BE2C (cell line): ENCODE measurements around the gene RIBC1.

Experiments used
- DNase-seq: peaks from one replicate; pipeline ENCODE4 v3.0.0-alpha.2; 2020
- H3K27me3 ChIP-seq: fragments of 250-450 bp; sonication (Bioruptor Pico); 2 replicates; pipeline ENCODE4 v1.5.1; 2020; ENCODE audit warnings: mild to moderate bottlenecking
- H3K36me3 ChIP-seq: fragments of 250-450 bp; sonication (Bioruptor Pico); 2 replicates; pipeline ENCODE4 v1.5.1; 2020; ENCODE audit warnings: mild to moderate bottlenecking
- H3K4me1 ChIP-seq: fragments of 250-450 bp; sonication (Bioruptor Pico); 2 replicates; pipeline ENCODE4 v1.5.1; 2020
- H3K4me3 ChIP-seq: 2 replicates; pipeline ENCODE4 v1.5.1; 2011; ENCODE audit warnings: low read depth, low read length
- H3K9me3 ChIP-seq: fragments of 250-450 bp; sonication (Bioruptor Pico); 2 replicates; pipeline ENCODE4 v1.5.1; 2020
- CTCF ChIP-seq: IDR thresholded peaks from 2 replicates; pipeline ENCODE4 v1.5.1; 2012; ENCODE audit warnings: mild to moderate bottlenecking, low read depth, low read length

The RIBC1 gene

GRCh38 chrX:53429755-53430154 lies 7.1 kb downstream of the RIBC1 start:
- Histone ChIP-seq H3K27me3 (no peaks in the 10 kb centered on the region), H3K36me3 (peaks cover 5% of the 10 kb centered on the region), H3K9me3 (no peaks in the 10 kb centered on the region), H3K4me3 (no peak overlapping the region), H3K4me1 (no peaks in the 10 kb centered on the region)
- no peak for DNase-seq
- TF ChIP-seq CTCF: no peak

DNA sequence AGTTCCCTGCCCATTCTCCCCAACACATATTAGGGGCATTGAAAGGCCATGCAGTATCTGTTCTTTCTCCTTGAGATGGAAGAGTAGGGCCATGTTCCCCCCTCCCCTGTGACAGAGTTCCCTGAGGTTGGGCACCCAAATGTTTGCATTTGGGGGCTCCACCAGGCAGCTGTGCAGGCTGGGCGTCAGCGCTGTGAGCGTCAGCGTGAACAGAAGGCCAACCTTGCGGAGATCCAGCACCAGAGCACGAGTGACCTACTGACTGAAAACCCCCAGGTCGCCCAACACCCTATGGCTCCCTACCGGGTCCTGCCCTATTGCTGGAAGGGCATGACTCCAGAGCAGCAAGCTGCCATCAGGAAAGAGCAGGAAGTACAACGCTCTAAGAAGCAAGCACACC lies 7.6 kb downstream of the RIBC1 start:
- H3K4me3 ChIP-seq: no peak overlapping the region
- H3K27me3 ChIP-seq: no peaks in the 10 kb centered on the region
- no peaks in the 10 kb centered on the region for H3K4me1 ChIP-seq
- H3K36me3 ChIP-seq: peaks cover 5% of the 10 kb centered on the region
- no peak for TF ChIP-seq CTCF
- no peaks in the 10 kb centered on the region for H3K9me3 ChIP-seq
- DNase-seq: no peak

- no peaks in the 10 kb centered on the region for H3K27me3 ChIP-seq
- peak within 1 kb of the TSS; percentile 90 for H3K4me3 ChIP-seq
- peak; percentile 92 for DNase-seq
- peaks cover 5% of the 10 kb centered on the region for H3K36me3 ChIP-seq
- H3K9me3 ChIP-seq: no peaks in the 10 kb centered on the region
- no peak for TF ChIP-seq CTCF
- H3K4me1 ChIP-seq: no peaks in the 10 kb centered on the region
These were observed 11.3 kb downstream of the RIBC1 start, which contains the start of gene HSD17B10 for GRCh38 chrX:53433651-53434639. TSS of gene HSD17B10 (minus strand) at chrX:53434370. CDS start at chrX:53434345, 25 bp downstream.

DNA sequence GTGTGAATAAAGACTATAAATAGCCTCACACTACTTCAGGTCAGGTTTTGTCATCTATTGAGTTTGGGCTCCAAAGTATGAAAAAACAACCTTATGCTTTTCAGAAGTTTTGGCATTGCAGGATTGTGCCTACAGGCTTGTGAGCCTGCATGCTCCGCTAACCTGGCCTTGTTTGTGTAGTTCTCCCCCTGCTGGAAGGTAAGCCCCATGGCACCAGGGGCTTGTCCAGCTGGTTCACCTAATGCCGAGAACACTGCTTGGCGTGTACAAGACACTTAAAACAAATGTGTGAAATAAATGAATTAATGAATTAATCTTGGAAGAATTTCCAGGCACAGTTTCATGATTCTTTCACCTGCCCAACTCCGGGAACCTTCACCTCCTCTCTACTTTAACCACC lies 13.3 kb downstream of the RIBC1 start:
- H3K4me3 ChIP-seq: no peak overlapping the region
- no peaks in the 10 kb centered on the region for H3K9me3 ChIP-seq
- peak; percentile 83 for TF ChIP-seq CTCF
- peak; percentile 68 for DNase-seq
- no peaks in the 10 kb centered on the region for H3K27me3 ChIP-seq
- no peaks in the 10 kb centered on the region for H3K4me1 ChIP-seq
- H3K36me3 ChIP-seq: peaks cover 5% of the 10 kb centered on the region

GRCh38 chrX:53437206-53437605 lies 14.5 kb downstream of the RIBC1 start:
- Histone ChIP-seq H3K36me3 (no peaks in the 10 kb centered on the region; the same call in none of the 2 replicates), H3K9me3 (no peaks in the 10 kb centered on the region), H3K4me1 (no peaks in the 10 kb centered on the region), H3K4me3 (no peak overlapping the region), H3K27me3 (no peaks in the 10 kb centered on the region)
- DNase-seq: no peak
- TF ChIP-seq CTCF: no peak
